HG03521 (cell line): ENCODE results near the gene XPC.

Experiments used
- ATAC-seq: cut with Tn5 transposase; IDR thresholded peaks from one replicate; pipeline ENCODE4 v1.9.1; 2021; ENCODE audit warnings: mild to moderate bottlenecking, moderate library complexity; ENCODE audit not compliant: unreplicated experiment

XPC gene

GRCh38 chr3:14174483-14174882, 3.9 kb downstream of the XPC start:
- ATAC-seq = no peak

GRCh38 chr3:14172496-14172895, 5.9 kb downstream of the XPC start:
- ATAC-seq = no peak

- ATAC-seq = no peak
Measured at GRCh38 chr3:14170531-14171159, 7.8 kb downstream of the XPC start.

GRCh38 chr3:14169871-14170270, 8.5 kb downstream of the XPC start:
- no peak for ATAC-seq

- no peak for ATAC-seq
Measured at GRCh38 chr3:14169435-14169834, 9.0 kb downstream of the XPC start.

GRCh38 chr3:14166877-14167603, 11.4 kb downstream of the XPC start:
- ATAC-seq = no peak

GRCh38 chr3:14162178-14162577, 16.2 kb downstream of the XPC start:
- ATAC-seq = no peak

GRCh38 chr3:14161282-14161681, 17.1 kb downstream of the XPC start:
- ATAC-seq = no peak

GRCh38 chr3:14159426-14159825, 19.0 kb downstream of the XPC start:
- no peak for ATAC-seq

GRCh38 chr3:14158370-14158769, 20.0 kb downstream of the XPC start:
- no peak for ATAC-seq

- ATAC-seq = no peak
Measured at GRCh38 chr3:14157951-14158350, 20.4 kb downstream of the XPC start.

- no peak for ATAC-seq
Measured at GRCh38 chr3:14156843-14157561, 21.4 kb downstream of the XPC start.

GRCh38 chr3:14156201-14156600, 22.2 kb downstream of the XPC start:
- ATAC-seq = no peak

GRCh38 chr3:14154895-14155440, 23.4 kb downstream of the XPC start:
- ATAC-seq = no peak

GRCh38 chr3:14154276-14154675, 24.1 kb downstream of the XPC start:
- ATAC-seq = no peak

GRCh38 chr3:14153663-14154062, 24.7 kb downstream of the XPC start:
- no peak for ATAC-seq

GRCh38 chr3:14152963-14153355, 25.4 kb downstream of the XPC start:
- ATAC-seq = no peak

- ATAC-seq = no peak
Measured at GRCh38 chr3:14152233-14152962, 26.0 kb downstream of the XPC start.

- no peak for ATAC-seq
Measured at GRCh38 chr3:14151471-14152083, 26.8 kb downstream of the XPC start.

- ATAC-seq = no peak
Measured at GRCh38 chr3:14150491-14151230, 27.7 kb downstream of the XPC start.
